8988T (cell line): ENCODE results near the gene EDARADD.

Source experiments
- DNase-seq: peaks from one replicate; pipeline ENCODE4 v3.0.0; 2011

Gene EDARADD

DNA sequence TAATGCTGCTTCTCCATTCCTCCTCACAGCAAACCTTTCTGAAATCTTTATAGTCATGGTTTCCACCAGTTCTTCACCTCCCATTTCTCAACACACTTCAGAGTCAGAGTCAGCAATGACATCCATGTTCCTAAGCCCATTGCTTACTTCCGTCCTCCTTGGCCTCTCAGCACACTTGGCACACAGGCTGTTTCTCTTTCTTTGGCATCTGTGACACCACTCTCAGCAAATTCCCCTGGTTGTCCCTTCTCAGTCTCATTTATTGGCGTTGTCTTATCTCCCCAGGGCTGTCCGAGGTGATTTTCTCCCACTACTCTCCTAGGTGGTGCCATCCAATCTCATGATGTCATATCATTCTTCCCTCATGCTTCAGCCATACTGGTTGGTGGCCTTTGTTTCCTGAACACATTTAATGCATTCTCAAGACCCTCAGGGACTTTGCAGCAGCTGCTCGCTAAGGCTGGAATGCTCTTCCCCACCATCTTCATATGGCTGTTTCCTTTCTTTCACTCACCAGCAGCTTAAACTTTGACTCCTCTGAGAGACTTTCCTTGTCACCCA lies 126.4 kb downstream of the EDARADD start:
- DNase-seq = no peak

DNA sequence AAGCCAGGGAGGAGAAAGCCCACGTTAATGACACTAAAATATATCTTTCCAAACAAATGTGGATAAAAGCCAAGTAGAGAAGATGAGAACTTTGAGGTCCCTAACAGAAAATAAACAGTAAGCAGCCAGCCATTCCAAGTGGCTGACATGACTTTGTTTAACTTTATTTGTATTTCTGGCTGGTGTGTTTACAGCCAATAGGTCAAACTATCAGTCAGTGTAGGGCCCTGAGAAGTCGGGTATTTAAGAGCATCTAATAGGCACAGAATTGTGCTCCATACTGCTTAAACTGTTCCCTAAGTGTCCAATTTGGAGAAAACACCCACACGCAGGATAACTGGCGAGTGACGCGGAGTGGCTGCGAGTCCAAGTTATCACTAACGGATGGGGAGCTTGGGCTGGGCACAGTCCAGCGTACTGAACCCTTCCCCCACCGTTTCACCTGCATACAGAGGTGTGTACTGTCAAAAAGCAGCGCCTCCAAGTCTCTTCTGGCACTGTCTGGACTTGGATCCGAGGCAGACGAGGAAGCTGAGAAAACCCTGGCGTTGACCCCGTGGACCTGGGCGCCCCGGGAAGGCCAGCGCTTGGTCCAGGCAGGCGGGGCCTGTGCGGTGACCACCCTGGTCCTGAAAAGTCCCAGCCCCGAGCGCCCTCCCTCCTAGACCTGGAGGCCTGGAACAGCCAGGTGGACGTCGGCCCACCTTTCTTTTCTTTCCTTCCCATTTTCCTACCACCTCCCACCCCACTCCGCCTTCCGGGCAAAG lies 129.0 kb downstream of the EDARADD start:
- DNase-seq = no peak

DNA sequence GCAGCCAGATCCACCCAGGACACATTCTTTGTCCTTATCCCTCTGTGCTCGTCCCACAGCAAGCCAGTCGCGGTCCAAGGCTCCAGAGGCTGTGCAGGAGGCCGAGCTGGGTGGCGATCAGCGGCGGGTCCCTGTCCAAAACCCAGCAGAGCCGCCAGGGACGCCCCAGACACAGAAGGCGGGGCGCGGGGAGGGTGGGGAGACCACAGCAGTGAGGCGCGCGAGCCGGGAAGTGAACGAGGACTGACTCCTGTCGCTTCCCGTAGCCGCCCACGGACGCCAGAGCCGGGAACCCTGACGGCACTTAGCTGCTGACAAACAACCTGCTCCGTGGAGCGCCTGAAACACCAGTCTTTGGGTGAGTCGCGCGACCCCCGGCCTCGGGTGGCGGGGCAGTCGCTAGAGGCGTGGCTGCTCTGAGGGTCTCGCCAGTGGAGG lies 129.6 kb downstream of the EDARADD start, which contains the start of gene LGALS8:
Gene LGALS8, plus strand, starts transcription at position 279 of the 438 bp plus-strand sequence. CDS start 2,089 bp downstream, outside the sequence.
- peak; percentile 52 for DNase-seq

DNA sequence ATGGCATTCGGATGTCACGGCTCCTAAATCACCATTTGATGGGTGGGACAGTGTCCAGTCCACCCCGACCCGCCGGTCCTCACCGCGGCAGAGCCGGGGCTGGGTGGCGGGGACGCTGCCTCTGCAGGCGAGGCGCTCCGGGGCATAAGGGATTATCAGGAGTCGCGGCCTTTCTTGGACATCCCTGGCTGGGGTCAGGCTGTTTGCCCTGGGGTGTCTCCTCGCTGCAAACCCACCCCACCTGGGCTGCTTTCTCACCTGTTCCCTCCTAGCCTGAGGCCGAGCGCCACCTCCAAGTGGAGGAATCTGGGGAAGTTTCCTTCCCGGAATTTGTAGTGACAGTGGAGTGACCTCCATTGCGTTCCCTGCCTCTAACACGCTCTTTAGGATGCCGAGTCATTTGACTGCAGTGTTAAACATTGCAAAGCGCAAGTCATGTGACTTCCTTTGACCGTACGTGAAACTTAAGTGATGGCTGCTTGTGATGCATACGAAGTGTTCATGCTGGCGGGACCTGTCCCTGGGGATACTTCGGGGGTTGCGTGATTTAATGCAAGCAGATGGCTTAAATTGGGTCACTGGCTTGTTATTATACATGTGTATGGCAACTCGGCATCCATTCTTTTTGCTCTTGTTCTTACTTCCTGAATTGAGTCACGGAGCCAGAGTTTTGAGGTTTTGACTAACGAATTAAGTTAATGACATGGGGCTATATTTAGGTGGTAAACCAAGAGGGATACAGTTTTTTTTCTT lies 130.2 kb downstream of the EDARADD start:
- peak; percentile 26 for DNase-seq

DNA sequence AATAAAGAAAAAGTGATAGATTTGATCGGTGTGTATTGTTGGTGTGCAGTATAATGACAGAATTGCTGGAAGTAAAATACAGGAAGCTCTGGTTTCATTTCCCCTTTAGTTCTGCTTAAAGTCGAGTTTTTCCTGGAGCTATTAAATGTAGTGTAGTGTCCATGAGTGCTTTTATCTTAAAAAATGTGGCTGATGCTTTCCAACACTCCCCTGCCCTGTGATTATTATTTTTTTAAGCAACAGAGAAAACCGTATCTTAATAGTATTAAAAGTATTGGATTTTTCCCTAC lies 130.8 kb downstream of the EDARADD start:
- DNase-seq = no peak

DNA sequence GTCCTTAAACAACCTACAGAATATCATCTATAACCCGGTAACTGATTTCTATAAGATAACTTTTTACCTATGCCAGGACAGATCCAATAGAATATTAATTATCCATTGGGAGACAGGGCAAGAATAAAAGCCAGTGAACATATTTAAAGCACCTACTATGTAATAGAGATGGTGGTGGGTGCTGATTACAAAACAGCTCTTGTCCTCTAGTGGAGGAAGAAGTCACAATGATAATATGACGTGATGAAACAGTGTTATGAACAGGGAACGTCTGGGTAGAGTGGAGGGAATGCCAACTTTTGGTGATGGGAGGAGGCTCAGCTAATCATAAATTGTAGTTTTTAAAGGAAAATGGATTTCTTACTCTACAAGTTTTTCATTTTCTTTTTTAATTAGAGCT lies 132.0 kb downstream of the EDARADD start:
- DNase-seq = no peak

DNA sequence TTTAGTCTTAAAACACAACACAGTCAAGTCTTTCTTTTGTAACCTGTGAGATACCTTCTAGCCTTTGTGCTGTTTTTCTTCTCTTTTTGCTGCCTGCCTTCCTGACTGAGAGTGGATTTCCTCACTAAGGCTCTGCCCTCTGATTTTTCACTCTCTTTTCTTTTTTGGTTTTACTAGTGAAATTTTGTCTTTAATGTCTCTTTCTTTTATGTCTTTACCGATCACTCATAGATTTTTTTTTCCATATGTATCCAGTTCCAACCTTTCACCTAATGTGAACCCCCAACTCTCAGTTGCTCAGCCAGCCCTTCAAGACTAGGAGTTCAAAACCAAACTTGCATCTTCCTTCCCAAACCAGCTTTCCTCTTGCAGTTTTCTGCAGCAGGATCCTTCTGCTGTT lies 136.2 kb downstream of the EDARADD start:
- DNase-seq = no peak

DNA sequence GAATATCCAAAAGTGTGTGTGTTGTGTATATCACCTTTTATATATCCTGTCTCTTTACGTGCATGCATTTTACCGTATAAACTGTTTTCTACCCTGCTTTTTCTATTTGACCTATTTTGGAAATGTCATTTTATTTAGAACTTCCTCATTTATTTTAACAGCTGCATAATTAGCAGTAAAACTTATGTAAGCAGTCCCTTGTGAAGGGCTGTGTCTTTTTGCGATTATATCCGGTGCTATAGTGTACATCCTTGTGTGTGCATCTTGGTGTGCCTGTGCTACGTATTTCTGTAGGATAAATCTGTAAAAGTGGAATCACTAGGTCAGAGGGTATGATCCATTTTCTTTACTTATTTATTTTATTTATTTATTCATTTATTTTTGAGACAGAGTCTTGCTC lies 136.9 kb downstream of the EDARADD start:
- no peak for DNase-seq

DNA sequence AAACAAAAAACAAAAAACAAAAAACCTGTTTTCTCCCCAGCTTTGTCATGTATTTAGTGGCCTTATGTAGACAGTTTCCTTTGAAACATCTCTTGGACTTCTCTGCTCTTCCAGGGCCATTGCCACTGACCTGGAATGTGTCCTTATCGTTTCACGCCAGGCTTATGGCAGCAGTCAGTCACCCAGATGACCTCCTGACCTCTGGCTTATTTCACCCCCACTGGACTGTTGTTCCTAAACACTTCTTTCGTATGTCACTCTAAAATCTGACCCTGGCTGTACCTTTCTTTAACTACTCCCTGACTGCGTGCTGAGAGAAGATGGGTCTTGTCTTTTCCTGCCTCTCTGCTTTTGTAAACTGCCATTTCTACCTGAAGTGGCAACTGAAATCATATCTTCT lies 138.8 kb downstream of the EDARADD start:
- no peak for DNase-seq

DNA sequence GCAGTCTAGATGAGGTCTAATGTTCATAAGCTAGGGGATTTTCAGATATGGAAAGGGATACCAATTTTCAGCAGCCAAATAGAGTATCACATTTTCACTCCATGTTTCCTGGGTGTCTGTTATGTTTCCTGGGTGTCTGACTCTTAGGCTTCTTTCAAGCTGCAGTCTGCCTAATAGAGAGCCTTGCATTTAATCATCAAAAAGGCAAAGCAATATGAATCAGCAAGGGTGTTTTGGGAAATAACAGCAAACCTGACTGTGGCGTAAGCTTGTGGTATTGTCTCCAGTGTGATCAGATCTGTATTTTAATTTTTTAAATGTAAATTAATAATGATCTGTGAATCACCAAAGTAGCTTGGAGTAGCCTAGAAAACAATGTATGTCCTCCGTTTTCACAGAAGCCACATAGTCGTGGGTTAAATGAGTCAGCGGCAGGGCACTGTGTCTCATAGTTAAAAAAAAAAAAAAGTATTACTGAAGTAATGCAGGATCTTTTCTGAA lies 140.1 kb downstream of the EDARADD start:
- no peak for DNase-seq
